HepG2 (cell line): ENCODE data around the gene PARD3. TPM values are rescaled to one million over a fixed set of nuclear protein-coding genes. Genes with fewer than 3 reads are reported as not detected.

Experiments
- ATAC-seq: fragments of 200-7000 bp; cut with Tn5 transposase; 3 replicates; pipeline ENCODE4 v1.9.1; 2020; ENCODE audit warnings: mild to moderate bottlenecking, moderate library complexity
- BruUV-seq: library from RNA; stranded (reverse); fragments of 400-500 nt; replicated peaks from 2 replicates; lab custom pipeline; 2021; lab: Mats Ljungman, UMichigan
- CTCF ChIA-PET: fragments of 300-600 bp; formaldehyde crosslinking; extraction: SDS; loops from one replicate; lab custom pipeline; 2021; ENCODE audit warnings: low total read pairs, inconsistent platforms, low intra/inter-chr PET ratio; lab: Yijun Ruan, JAX
- POLR2A ChIA-PET: fragments of 350-600 bp; sonication (Branson Sonifier 250); formaldehyde crosslinking; loops from one replicate; lab custom pipeline; 2020; ENCODE audit warnings: antibody characterized with exemption, inconsistent platforms; lab: Yijun Ruan, JAX
- DNase-seq: peaks from one replicate; pipeline ENCODE4 v3.0.0-alpha.2; 2015; ENCODE audit warnings: low spot score
- FAIRE-seq: peaks from 3 replicates; lab custom pipeline; 2011; peaks lifted over from hg19 to GRCh38; lab: Jason Lieb, UNC
- H2AFZ ChIP-seq: one replicate; pipeline ENCODE4 v1.6.1; 2011; ENCODE audit warnings: low read length, inconsistent platforms
- H3K27ac ChIP-seq: fragments of 300-600 bp; 3 replicates; pipeline ENCODE4 v1.8.0; 2011; ENCODE audit warnings: mixed run types, mild to moderate bottlenecking, mixed read lengths, low read length, inconsistent platforms; ENCODE audit not compliant: insufficient read depth; ENCODE audit errors: extremely low read length
- H3K27me3 ChIP-seq, 2 experiments: fragments of 200-600 bp in 1 of 2; 2 replicates in 1 of 2; 3 replicates in 1 of 2; pipeline versions ENCODE4 v1.6.0 to v1.8.0; 2011; ENCODE audit warnings: low read length in 2 of 2, mild to moderate bottlenecking in 2 of 2, moderate library complexity in 2 of 2, inconsistent platforms in 1 of 2; ENCODE audit not compliant: insufficient read depth in 2 of 2, control insufficient read depth in 1 of 2
- H3K36me3 ChIP-seq, 2 experiments: fragments of 200-600 bp in 1 of 2; replicated peaks in 1 of 2; 2 replicates in 1 of 2; 3 replicates in 1 of 2; pipeline versions ENCODE4 v1.5.1 to v1.8.0; 2011; ENCODE audit warnings: low read length in 2 of 2, inconsistent platforms in 1 of 2; ENCODE audit not compliant: insufficient read depth in 2 of 2, control insufficient read depth in 1 of 2
- H3K4me1 ChIP-seq: 2 replicates; pipeline ENCODE4 v1.5.1; 2012; ENCODE audit warnings: low read length, inconsistent platforms; ENCODE audit not compliant: insufficient read depth
- H3K4me2 ChIP-seq: 2 replicates; pipeline ENCODE4 v1.6.0; 2011; ENCODE audit warnings: low read depth, low read length, inconsistent platforms
- H3K4me3 ChIP-seq, 3 experiments: fragments of 200-600 bp in 1 of 3; sonication (generic), shearing (Covaris generic) in 1 of 3; replicated peaks in 1 of 3; 2 replicates each; pipeline ENCODE4 v1.5.1; 2011 to 2016; ENCODE audit warnings: low read length in 3 of 3, inconsistent platforms in 2 of 3, low read depth in 2 of 3, mild to moderate bottlenecking in 2 of 3, control low read depth in 1 of 3, mixed read lengths in 1 of 3; ENCODE audit not compliant: insufficient read depth in 1 of 3
- H3K79me2 ChIP-seq: one replicate; pipeline ENCODE4 v1.6.1; 2011; ENCODE audit warnings: low read length, inconsistent platforms; ENCODE audit not compliant: insufficient read depth
- H3K9ac ChIP-seq: 2 replicates; pipeline ENCODE4 v1.6.0; 2011; ENCODE audit warnings: mild to moderate bottlenecking, low read depth, low read length, inconsistent platforms; ENCODE audit not compliant: insufficient read depth
- H3K9me3 ChIP-seq: 2 replicates; pipeline ENCODE4 v1.5.1; 2012; ENCODE audit warnings: mild to moderate bottlenecking, low read length
- H4K20me1 ChIP-seq: 2 replicates; pipeline ENCODE4 v1.6.0; 2011; ENCODE audit warnings: inconsistent platforms, mild to moderate bottlenecking, low read length, moderate library complexity; ENCODE audit not compliant: insufficient read depth
- DMAP1 ChIP-seq: IDR thresholded peaks from 2 replicates; pipeline ENCODE4 v1.6.1; 2016
- EHMT2 ChIP-seq: fragments of 200-600 bp; sonication (generic); IDR thresholded peaks from 2 replicates; pipeline ENCODE4 v1.7.0; 2017; ENCODE audit warnings: antibody characterized with exemption, low read depth, low read length, borderline replicate concordance
- FOSL2 ChIP-seq: sonication (generic); formaldehyde crosslinking; IDR thresholded peaks from 2 replicates; pipeline ENCODE4 v1.4.0; 2020; ENCODE audit warnings: missing genetic modification reagents
- FOXK2 ChIP-seq: fragments of 450-650 bp; IDR thresholded peaks from 2 replicates; pipeline ENCODE4 v1.6.1; 2016
- GABPA ChIP-seq, 2 experiments: IDR thresholded peaks; 2 replicates each; pipeline ENCODE4 v1.6.1; 2011 to 2016; ENCODE audit warnings: low read depth in 2 of 2, low read length in 1 of 2, missing biosample characterization in 1 of 2, missing genetic modification characterization in 1 of 2
- KIAA2018 ChIP-seq: sonication (generic); formaldehyde crosslinking; IDR thresholded peaks from 2 replicates; pipeline ENCODE4 v1.5.0; 2020; ENCODE audit warnings: mild to moderate bottlenecking, missing genetic modification reagents, borderline replicate concordance
- KLF16 ChIP-seq, 2 experiments: sonication (generic) in 1 of 2; formaldehyde crosslinking in 1 of 2; IDR thresholded peaks; 2 replicates each; pipeline versions ENCODE4 v1.6.1 to v1.8.0; 2016 to 2023; ENCODE audit warnings: missing genetic modification reagents in 2 of 2, missing compliant biosample characterization in 1 of 2
- ZBTB37 ChIP-seq: sonication (generic); formaldehyde crosslinking; IDR thresholded peaks from 2 replicates; pipeline ENCODE4 v1.4.0; 2020; ENCODE audit warnings: mild to moderate bottlenecking, missing genetic modification reagents
- ZNF274 ChIP-seq: sonication (generic); formaldehyde crosslinking; IDR thresholded peaks from 2 replicates; pipeline ENCODE4 v1.5.1; 2020; ENCODE audit warnings: mild to moderate bottlenecking, missing genetic modification reagents
- ZNF709 ChIP-seq: sonication (generic); formaldehyde crosslinking; IDR thresholded peaks from 2 replicates; pipeline ENCODE4 v1.5.0; 2020; ENCODE audit warnings: mild to moderate bottlenecking, missing genetic modification reagents
- ZNF710 ChIP-seq: sonication (generic); formaldehyde crosslinking; IDR thresholded peaks from 2 replicates; pipeline ENCODE4 v1.5.0; 2020; ENCODE audit warnings: mild to moderate bottlenecking, missing genetic modification reagents, borderline replicate concordance
- WGBS: methylation state at CpG from one replicate; pipeline ENCODE4 v1.1.6; 2017; ENCODE audit warnings: low lambda C conversion rate; 5-methylcytosine and 5-hydroxymethylcytosine counted together
- in situ Hi-C: cut with HindIII; loops from 2 replicates; pipeline ENCODE4 v1.10.0; 2017; ENCODE audit warnings: low pct_unique_long_range_greater_than_20kb; ENCODE audit not compliant: extremely low pct_ligation_motif_present
- intact Hi-C: fragments of 100-400 bp; cut with micrococcal nuclease; formaldehyde crosslinking; loops from one replicate; pipeline ENCODE4 v1.10.0; 2022; ENCODE audit not compliant: unreplicated experiment
- polyA plus RNA-seq, 8 experiments: library from polyadenylated mRNA; depleted of rRNA in 3 of 8; stranded (reverse) in 7 of 8; unstranded in 1 of 8; fragments of >200 nt; fragmentation: Illumina TruSeq in 4 of 8; extraction: Trizol in 4 of 8; gene quantifications; 2 replicates each; pipeline versions ENCODE4 v1.2.1 to v1.2.3, GENCODE V29; 2011 to 2016; ENCODE audit warnings: low read depth in 4 of 8, missing spikeins in 1 of 8, mixed read lengths in 1 of 8; ENCODE audit not compliant: insufficient read depth in 1 of 8
- total RNA-seq, 5 experiments: library from RNA; depleted of rRNA; stranded (reverse); fragments of >200 nt; fragmentation: Illumina TruSeq; extraction: Trizol; gene quantifications; 2 replicates each; pipeline ENCODE4 v1.2.3, GENCODE V29; 2016; ENCODE audit warnings: low read depth in 1 of 5

Gene PARD3
- total and polyA plus RNA-seq, 2 of the 13 experiments (the other 11 are each of a cell fraction or from before 2014, with no cell fraction given), result 40.9 to 60.0 TPM

- TF ChIP-seq KIAA2018 (CRISPR knock-in tag), result no peak
- no peak for TF ChIP-seq ZNF274
Observed at GRCh38 chr10:34801097-34801733, 13.9 kb downstream of the PARD3 start (continued).

- H3K4me1 ChIP-seq, result peaks cover 24% of the 10 kb centered on the region
- intact Hi-C loops (no loop called here), in situ Hi-C loops (no loop called here)
- H2AFZ ChIP-seq, result no peak overlapping the region
- 92% methylated on average over 5 of the region's 5 CpGs for WGBS
- ChIA-PET CTCF (no interaction called here), POLR2A (no interaction called here)
- no peak overlapping the region for H3K4me3 ChIP-seq
- no peaks in the 10 kb centered on the region for H3K27me3 ChIP-seq
- no peak overlapping the region for H3K4me2 ChIP-seq
- peaks cover 4% of the 10 kb centered on the region in 2 experiments; a peak in 2 of 5 replicates for H3K36me3 ChIP-seq
- DNase-seq (no peak), FAIRE-seq (no peak), ATAC-seq (no peak)
- peaks cover 72% of the 10 kb centered on the region for H3K79me2 ChIP-seq
- no peak overlapping the region for H3K27ac ChIP-seq
- no peak overlapping the region for H3K9ac ChIP-seq
- BruUV-seq, result no TSS peak
- no peaks in the 10 kb centered on the region for H3K9me3 ChIP-seq
- H4K20me1 ChIP-seq, result peaks cover 10% of the 10 kb centered on the region
- no peak for TF ChIP-seq EHMT2
- no peak for TF ChIP-seq FOXK2
- TF ChIP-seq KLF16 (CRISPR knock-in tag; IDR thresholded peaks at IDR 0.05), result no peak
- TF ChIP-seq ZBTB37 (CRISPR knock-in tag), result no peak
- TF ChIP-seq ZNF709 (CRISPR knock-in tag), result no peak
- no peak for TF ChIP-seq DMAP1
- no peak for TF ChIP-seq FOSL2 (CRISPR knock-in tag)
- no peak for TF ChIP-seq ZNF710 (CRISPR knock-in tag)
- no peak for TF ChIP-seq GABPA (IDR thresholded peaks at IDR 0.05; ENCODE audit: low read depth, low read length)
- no peak for TF ChIP-seq GABPA (CRISPR knock-in tag; IDR thresholded peaks at IDR 0.05; ENCODE audit: low read depth)
Observed at GRCh38 chr10:34800624-34801023, 14.5 kb downstream of the PARD3 start.
